ENCODE results near the gene CACNA2D1. TPM values are rescaled to one million over a fixed set of nuclear protein-coding genes. Genes with fewer than 3 reads are reported as not detected.

Gene CACNA2D1
- polyA plus RNA-seq, 1 experiment = 19.5 TPM

- H3K4me3 ChIP-seq (ENCODE audit: low read depth, low read length) = no peak overlapping the region
- no peaks in the 10 kb centered on the region for H3K27me3 ChIP-seq (ENCODE audit: control insufficient read depth, insufficient read depth, low read length)
- POLR2A ChIA-PET = no interaction called here
- TF ChIP-seq CTCF (IDR thresholded peaks at IDR 0.05; ENCODE audit: low read depth, low read length) = no peak
- CTCF ChIA-PET = interaction anchor here (1.8 kb wide), 1 partner anchor 520 kb away, joined by 8 read pairs; no protein-coding TSS in a partner anchor
- H3K9me3 ChIP-seq (ENCODE audit: control insufficient read depth, insufficient read depth, low read length) = no peaks in the 10 kb centered on the region
- no peak overlapping the region for H3K27ac ChIP-seq (ENCODE audit: low read depth, low read length)
- DNase-seq (ENCODE audit: low read depth, low spot score) = no peak
These were observed 421.9 kb downstream of the CACNA2D1 start for GRCh38 chr7:82021713-82022112.

GRCh38 chr7:82021036-82021435 is 422.5 kb downstream of the CACNA2D1 start:
- Histone ChIP-seq H3K27ac (ENCODE audit: low read depth, low read length) (no peak overlapping the region), H3K27me3 (ENCODE audit: control insufficient read depth, insufficient read depth, low read length) (no peaks in the 10 kb centered on the region), H3K9me3 (ENCODE audit: control insufficient read depth, insufficient read depth, low read length) (no peaks in the 10 kb centered on the region), H3K4me3 (ENCODE audit: low read depth, low read length) (no peak overlapping the region)
- POLR2A ChIA-PET = no interaction called here
- CTCF ChIA-PET = interaction anchor here (0.7 to 1.8 kb wide), 4 partner anchors 10 to 709 kb away, joined by 3 to 8 read pairs (median 4); no protein-coding TSS in a partner anchor
- TF ChIP-seq CTCF (IDR thresholded peaks at IDR 0.05; ENCODE audit: low read depth, low read length) = no peak
- no peak for DNase-seq (ENCODE audit: low read depth, low spot score)

DNA sequence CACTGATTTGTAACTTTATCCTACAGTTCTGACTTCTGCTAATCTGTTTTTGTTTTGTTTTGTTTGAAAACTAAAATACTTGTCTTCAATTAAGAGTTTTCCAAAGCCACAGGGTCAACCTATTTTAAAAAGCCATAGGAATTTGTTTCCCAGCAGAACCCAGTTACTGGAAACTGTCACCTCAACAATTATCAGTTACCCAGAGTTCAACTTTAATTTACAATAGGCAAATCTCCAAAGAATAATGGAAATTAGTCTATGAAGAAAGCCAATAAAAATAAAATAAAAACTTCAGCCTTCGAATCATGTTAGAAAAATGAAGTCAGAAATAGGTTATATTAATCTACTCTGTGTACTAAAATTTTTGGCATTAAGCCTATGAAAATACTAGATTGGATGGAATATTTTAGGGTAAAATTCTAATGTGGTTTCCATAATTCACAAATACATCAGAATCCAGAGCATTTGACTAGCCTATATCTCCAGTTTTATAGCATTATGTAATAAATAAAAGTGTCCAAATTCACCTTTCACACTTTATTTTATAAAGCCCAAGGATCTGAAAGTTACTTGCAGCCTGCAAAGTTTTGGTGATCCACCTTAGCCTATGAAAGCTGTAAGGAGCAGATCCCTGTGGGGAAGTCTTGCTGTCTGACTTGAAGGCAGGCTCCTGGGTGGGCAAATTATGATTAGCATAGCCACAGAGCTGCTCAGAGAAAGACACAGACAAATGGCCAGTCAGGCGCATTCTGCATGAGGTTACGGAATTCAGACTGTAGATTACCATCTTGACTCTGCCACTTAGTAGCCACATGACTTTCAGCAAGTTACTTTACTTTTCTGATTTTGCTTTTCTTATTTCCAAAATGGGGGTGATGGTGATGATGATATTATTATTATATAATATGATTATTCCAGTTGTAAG is 423.8 kb downstream of the CACNA2D1 start:
- no peak for DNase-seq (ENCODE audit: low read depth, low spot score)
- no peak overlapping the region for H3K4me3 ChIP-seq (ENCODE audit: low read depth, low read length)
- no peaks in the 10 kb centered on the region for H3K27me3 ChIP-seq (ENCODE audit: control insufficient read depth, insufficient read depth, low read length)
- H3K27ac ChIP-seq (ENCODE audit: low read depth, low read length) = no peak overlapping the region
- ChIA-PET POLR2A (no interaction called here), CTCF (interaction anchor here (1.4 to 6.5 kb wide), 3 partner anchors 519 to 710 kb away, joined by 4 to 132 read pairs (median 8); no protein-coding TSS in a partner anchor)
- H3K9me3 ChIP-seq (ENCODE audit: control insufficient read depth, insufficient read depth, low read length) = no peaks in the 10 kb centered on the region
- no peak for TF ChIP-seq CTCF (IDR thresholded peaks at IDR 0.05; ENCODE audit: low read depth, low read length)

DNA sequence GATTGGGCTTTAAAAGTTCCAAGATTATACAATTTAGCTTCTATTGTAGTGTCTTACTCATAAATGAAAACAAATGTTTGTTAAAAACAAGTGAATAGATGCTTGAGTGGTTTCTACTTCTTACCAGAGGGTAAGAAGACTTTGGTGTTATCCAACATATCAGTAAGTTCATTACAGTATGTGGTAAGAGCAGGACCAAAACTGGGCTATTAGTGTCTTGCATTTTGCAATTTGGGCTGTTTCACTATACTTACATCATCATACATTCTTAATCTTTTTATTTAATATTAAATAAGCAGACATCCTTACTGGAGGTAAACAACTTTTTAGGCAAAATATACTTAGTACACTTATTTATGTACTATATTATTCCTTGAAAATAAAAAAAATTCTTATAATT is 425.4 kb downstream of the CACNA2D1 start:
- CTCF ChIA-PET = interaction anchor here (0.5 to 6.5 kb wide), 7 partner anchors 28 to 518 kb away, joined by 3 to 132 read pairs (median 4); partner anchors contain the start of gene HGF
- no peak for DNase-seq (ENCODE audit: low read depth, low spot score)
- POLR2A ChIA-PET = no interaction called here
- Histone ChIP-seq H3K4me3 (ENCODE audit: low read depth, low read length) (no peak overlapping the region), H3K27ac (ENCODE audit: low read depth, low read length) (no peak overlapping the region), H3K9me3 (ENCODE audit: control insufficient read depth, insufficient read depth, low read length) (no peaks in the 10 kb centered on the region), H3K27me3 (ENCODE audit: control insufficient read depth, insufficient read depth, low read length) (no peaks in the 10 kb centered on the region)
- TF ChIP-seq CTCF (IDR thresholded peaks at IDR 0.05; ENCODE audit: low read depth, low read length) = no peak
